Cardiac septum (tissue), 1 donor: ENCODE measurements around the gene TSPAN3. TPM values are rescaled to one million over a fixed set of nuclear protein-coding genes. Genes with fewer than 3 reads are reported as not detected.

Source experiments
- DNase-seq: peaks from one replicate; pipeline ENCODE4 v3.0.0-alpha.2; 2020; ENCODE audit warnings: low spot score
- intact Hi-C: fragments of 100-400 bp; cut with DNase I; formaldehyde crosslinking; loops from one replicate; pipeline ENCODE4 v1.14.0; 2022
- total RNA-seq: library from RNA; stranded (reverse); fragmentation: NEBNext Ultra II Directional; extraction: Animal tissue kit (Norgen Biotek cat#: 25700); gene quantifications from one replicate; pipeline ENCODE4 v1.2.1, GENCODE V29; 2021
- donor health status: DM: no; HTN: no; CAD: no.

Gene TSPAN3
- total RNA-seq, 1 donor from 2014 or later = 101 TPM

DNA sequence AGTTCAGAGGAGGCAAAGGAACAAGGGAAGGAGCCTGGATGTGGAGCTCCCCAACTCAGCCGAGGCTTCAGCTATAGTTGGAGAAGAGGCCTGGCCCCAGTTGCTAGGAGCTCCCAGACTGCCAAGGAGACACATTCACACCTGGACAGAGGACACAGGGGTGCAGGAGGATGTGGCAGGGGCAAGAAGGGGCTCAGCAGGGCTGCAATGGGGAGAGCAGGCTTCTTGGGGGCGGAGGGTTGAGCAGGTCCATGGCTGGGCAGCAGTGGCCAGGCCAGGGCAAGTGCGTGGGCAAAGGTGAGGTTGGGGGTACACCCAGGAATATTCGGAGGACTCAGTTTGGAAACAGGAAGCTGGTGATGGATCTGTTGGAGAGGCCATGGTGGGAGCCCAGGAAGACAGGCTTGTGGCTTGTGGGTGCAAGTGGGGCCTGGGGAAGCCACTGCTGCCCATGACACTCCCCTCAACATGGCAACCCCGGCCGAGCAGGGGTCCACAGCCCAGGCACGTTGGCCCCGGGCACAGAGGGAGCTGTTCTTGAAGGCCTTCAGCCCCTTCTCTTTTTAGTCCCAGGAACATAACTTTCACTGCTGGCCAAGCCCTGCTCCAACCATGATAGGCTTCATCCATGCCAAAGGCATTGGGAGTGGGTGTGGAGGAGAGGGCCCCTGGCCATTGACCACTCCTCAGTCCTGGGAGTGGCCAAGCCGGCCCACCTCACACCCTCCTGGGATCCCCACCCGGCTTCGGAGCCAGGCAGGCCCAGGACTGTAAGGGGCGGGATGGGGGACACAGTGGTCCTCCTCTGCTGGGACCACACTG is 33.3 kb downstream of the TSPAN3 start:
- intact Hi-C loops = loop anchor here (5.0 kb wide), 1 partner anchor 60 kb away; no protein-coding TSS in a partner anchor
- no peak for DNase-seq

DNA sequence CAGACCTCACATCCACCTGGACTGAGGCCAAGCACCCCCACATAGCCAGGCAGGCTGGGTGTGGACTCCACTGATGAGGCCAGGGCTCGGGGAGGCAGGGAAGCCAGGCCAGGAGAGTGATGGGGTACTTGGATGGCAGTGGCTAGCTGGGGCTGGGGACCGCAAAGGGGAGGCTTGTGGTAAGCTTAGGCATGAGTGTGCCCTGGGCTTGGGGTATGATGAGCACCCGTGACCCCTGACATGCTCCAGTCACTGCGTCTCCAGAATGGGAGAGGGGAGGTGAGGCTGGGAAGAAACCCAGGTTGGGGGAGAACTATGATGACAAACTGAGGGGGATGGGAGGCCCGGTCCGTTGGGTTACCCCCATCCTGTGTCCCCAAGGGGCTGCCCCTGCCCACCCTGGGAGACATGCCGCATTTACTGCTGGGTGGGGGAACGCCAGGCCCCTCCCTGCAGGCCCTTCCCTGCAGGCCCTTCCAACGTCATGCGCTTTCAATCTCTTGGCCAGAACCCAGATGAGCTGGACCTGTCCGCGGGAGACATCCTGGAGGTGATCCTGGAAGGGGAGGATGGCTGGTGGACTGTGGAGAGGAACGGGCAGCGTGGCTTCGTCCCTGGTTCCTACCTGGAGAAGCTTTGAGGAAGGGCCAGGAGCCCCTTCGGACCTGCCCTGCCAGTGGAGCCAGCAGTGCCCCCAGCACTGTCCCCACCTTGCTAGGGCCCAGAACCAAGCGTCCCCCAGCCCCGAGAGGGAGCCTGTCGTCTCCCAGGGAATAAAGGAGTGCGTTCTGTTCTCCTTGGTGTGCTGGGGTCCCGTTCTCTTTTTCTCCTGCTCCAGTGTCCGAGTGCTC is 34.1 kb downstream of the TSPAN3 start:
- DNase-seq = peak; percentile 67
- intact Hi-C loops = loop anchor here (5.0 kb wide), 1 partner anchor 61 kb away; no protein-coding TSS in a partner anchor

DNA sequence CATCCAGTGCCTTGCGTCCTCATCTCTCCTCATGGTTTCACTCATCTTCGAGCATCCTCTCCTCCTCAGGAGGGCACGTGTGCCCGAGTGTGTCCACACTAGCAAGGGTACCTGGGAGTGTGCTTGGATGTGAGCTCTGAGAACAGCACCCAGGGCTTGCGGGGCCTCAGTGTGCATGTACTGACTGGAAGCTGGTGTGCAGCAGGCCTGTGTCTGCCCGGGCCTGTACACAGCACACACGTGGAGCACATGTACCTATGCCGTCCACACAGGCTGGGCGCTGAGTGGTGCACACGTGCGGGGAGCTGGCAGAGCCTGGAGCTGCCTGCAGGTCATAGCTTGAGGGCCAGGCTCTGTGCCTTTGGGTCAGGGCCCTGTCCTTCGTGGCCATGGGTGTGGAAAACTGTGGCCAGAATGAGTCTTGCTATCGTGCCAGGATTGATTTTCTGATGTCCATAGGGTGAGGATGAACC is 34.9 kb downstream of the TSPAN3 start:
- intact Hi-C loops = loop anchor here (5.0 kb wide), 1 partner anchor 61 kb away; no protein-coding TSS in a partner anchor
- DNase-seq = no peak

DNA sequence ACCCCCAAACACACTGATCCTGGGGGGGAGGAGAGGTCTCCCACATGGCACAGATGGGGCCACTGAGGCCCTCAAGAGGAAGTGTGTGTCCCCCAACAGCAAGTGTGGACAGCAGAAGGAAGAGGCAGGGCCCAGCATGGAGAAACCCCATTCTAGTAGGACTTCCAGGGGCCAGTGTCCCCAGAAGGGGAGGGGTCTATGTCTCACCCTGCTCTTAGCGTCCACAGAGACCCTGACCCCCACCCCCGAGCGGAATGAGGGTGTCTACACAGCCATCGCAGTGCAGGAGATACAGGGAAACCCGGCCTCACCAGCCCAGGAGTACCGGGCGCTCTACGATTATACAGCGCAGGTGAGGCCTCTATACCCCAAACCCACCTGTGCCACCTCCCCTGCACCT is 35.3 kb downstream of the TSPAN3 start:
- intact Hi-C loops = loop anchor here (5.0 kb wide), 1 partner anchor 62 kb away; no protein-coding TSS in a partner anchor
- no peak for DNase-seq

DNA sequence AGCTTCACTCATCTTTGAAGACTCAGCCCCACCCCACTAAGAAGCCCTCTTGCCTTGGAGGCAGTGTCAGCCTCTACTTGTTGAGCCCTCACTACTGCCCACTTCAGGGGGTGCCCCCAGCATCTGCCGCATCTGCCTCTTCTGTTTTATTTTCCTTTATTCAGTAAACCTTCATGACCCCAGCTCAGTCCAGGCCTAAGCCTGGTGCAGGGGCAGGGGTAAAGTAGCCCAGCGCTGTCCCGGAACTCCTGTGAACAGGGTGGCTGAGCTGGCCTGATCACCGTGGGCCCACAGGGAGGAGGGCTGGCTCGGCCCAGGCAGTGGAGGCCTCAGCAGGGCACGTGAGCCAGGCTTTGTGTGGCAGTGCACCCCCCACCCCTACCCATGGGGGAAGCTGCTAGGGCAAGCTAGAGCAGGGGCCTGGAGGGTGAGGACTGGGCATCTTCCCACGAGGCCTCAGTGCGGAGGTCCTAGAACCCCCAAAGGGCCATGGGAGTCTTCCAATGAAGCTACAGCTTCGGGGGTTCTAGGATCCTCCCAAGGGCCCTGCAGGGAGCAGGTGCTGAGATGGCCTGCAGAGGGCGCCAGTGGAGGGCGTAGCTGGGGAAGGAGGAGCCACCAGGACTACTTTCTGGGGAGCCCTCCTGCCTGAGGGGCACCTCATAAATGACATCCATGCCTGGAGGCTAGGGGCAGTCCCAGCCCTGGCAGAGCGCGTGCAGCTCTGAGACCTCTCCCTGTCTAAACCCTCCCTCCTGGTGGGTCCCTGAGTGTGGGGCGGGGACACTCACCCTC is 36.0 kb downstream of the TSPAN3 start:
- intact Hi-C loops = loop anchor here (5.0 kb wide), 1 partner anchor 62 kb away; no protein-coding TSS in a partner anchor
- DNase-seq = peak; percentile 74

DNA sequence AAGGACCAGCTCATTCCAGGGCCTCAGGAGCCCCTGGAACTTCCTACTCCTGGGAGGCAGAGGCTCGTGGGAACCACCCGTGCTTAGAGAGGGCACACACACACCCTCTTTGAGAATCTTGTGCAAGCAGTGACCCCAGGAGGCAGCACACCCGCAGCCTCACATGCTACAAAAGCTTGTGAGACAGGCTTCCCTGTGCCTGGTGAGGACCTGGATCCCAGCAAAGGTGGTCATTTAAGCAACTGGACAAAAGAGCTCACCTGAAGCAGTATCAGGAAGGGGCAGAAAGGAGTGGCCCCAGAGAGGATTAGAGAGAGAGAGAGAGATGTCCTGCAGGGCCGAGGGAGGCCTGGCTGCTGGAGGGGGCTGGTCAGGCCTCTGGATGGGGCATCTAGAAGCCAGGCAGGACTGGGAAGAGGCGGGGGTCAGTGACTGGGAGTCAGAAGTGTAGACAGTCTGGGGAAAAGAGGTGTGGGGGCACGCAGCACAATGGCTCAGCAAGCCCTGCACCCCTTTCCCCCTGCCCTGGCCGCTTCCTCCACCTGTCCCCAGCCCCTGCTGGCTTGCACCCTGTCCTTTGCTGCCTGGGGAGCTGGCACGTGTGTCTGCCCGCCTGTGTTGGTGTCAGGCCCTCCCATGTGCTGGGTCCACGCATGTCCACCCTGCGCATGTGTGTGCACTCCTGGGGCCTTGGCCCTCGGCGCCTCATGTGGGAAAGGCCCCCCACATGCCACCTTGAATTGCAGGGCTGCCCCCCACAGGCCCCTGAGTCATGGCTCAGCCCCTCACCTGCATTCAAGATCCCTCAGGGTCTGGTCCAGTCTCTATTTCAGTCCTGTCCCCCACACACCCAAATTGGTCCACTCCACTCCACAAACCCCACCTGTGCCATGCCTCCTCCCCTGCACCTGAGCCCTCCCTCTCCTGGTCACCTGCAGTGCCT is 36.9 kb downstream of the TSPAN3 start:
- intact Hi-C loops = no loop called here
- DNase-seq = peak; percentile 66

DNA sequence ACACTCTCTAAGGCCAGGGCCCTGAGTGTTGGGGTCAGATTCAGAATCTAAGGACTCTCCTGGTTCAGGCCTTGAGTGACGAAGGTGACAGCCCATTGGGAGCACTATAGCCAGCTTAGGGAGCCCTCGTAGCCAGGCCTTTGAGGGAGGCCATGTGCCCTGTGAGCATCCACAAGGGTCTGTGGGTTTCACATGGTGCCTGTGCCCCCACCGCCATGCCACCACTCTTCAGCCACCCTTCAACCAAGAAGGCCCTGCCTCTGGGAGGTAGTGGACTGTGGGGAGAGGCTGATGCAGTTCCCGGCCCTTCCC is 37.5 kb downstream of the TSPAN3 start:
- intact Hi-C loops = no loop called here
- peak; percentile 62 for DNase-seq

DNA sequence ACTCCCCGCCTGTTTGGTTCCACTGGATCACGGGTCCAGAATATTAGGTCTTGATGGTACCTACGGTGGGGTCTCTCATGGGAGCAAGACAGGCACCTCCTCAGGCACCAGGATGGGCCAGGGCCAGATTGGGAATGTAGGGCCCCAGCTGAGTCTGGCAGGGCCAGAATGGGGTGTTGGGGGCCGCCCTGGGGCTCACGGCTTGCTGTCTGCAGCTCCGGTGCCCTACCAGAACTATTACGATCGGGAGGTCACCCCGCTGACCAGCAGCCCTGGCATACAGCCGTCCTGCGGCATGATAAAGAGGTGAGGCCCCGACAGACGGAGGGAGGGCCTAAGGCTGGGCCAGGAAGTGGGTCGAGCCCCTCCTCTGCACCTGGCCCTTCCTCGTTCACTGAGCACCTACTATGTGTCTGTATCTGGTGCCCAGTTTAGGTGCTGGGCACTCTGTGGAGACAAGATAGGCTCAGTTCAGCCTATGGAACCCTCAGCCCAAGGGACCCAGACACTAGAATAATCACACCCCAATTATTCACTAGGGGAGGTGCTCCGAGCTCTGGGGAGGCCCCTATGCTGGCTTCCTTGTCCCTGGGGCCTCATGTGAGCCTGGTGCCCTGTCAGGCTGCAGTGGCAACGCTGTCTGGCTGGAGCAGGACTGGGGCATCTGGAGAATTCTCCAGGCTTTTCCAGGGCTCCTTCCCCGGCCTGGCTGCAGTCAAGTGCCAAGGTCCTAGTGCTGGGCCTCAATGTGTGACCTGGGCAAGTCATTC is 38.1 kb downstream of the TSPAN3 start:
- intact Hi-C loops = no loop called here
- DNase-seq = peak; percentile 63

DNA sequence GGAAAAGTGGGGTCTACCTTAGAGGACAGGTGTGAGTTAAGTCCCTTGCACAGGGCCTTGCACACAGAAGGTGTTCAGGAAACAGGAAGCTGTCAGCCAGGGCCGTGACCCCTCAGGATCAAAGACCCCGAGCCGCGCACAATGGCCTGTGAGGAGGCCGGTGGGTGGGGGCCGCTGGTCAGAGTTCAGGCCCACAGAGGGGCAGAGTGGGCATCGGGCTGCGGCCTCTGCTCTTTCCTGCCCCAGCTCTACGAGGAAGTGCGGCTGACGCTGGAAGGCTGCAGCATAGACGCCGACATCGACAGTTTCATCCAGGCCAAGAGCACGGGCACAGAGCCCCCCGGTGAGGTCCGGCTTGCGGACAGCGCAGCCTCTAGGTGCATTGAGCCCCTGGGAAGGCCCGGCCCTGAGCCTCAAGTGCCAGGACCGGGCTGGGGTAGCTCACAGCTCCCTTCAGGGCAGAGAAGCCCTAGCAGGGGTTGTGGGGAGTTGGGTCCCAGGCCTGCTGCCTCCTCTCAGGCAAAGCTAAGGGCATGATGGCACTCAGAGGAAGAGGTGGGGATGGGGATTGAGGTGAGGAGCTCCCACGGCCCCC is 38.8 kb downstream of the TSPAN3 start:
- intact Hi-C loops = no loop called here
- DNase-seq = peak; percentile 67

DNA sequence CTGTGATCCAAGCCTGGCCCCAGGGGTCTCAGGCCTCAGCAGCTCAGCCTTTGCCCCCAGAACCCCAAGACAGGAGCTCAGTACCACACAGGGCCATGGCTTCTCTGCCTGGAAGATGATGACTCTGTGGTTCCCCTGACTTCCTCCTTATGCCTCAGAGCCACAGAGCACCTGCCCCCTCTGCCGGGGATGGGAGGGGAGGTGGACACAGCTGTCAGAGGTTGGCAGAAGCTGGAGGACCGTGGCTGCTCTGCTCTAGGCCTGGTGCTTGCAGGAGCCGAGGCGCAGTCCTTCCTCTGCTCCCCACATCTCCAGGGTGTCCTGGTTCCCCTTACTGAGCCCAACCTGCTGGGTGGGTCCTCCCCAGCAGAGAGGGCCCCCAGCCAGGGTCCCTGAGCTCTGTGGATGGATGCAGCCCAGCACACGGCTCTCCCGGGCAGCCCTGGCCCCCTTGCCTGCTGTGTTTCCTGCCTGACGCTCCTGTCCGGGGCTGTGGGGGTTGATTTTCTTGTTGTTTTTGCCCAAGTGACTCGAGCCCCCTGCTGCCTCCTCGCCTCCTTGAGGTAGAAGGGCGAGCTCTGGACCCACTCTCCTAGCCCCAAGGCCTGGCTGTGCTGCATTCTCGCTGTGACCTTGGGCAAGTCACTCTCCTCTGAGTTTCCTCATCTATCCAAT is 39.4 kb downstream of the TSPAN3 start:
- intact Hi-C loops = no loop called here
- peak; percentile 74 for DNase-seq

DNA sequence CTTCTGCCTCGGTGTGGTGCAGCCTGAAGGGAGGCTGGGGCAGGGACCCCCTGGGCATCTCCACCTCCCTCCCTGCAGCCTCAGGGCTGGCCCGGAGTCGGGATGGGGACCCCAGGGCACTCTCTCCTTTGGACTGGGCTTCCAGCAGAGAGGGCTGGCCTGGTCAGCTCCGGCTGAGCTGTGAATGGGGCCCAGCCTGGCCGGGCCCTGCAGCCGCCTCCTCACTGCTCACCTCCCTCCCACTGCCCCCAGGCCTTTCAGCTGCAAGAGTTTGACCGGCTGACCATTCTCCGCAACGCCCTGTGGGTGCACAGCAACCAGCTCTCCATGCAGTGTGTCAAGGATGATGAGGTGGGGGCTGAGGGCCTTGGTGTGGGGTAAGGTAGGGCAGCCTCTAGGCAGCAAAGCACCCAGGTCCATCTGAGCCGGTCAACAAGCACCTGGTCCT is 40.0 kb downstream of the TSPAN3 start:
- peak; percentile 68 for DNase-seq
- intact Hi-C loops = no loop called here

DNA sequence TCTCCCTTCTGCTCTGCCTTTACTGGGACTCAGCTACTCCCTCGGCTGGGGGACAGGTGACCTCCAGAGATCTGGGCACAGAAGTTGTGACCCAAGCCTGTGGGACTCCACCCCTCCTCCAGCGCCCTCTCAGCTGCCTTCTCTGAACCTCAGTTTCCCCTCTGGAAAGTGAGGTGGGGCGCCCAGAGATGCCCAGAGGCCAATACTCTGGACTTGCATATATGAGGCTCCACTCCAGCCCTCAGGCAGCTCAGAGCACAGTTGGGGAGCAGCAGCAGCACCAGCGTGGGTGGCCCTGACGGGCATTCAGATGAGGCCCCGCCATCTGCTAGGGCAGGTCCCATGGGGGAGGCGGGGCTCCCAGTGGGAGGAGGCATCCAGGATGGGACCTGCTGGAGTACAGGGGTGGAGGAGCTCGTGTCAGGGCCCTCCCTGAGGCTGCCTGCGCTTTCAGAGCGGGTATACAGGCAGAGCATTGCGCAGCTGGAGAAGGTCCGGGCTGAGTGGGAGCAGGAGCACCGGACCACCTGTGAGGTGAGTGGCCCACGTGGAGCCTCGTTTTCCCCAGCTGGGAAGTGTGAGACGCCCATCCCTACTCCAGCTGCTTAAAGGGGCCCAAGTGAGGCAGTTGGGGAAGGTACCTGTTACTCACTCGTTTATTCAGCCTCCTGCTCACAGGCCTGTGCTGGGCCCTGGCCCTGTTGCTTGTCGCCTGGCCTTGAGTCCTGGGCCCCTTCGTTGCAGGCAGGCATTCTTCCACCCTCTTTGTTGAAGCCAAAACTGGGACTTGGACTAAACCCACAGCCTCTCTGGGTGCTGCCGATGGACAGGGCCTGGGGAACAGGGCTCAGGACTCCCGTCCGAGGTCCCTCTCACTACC is 40.6 kb downstream of the TSPAN3 start:
- peak; percentile 66 for DNase-seq
- intact Hi-C loops = no loop called here

DNA sequence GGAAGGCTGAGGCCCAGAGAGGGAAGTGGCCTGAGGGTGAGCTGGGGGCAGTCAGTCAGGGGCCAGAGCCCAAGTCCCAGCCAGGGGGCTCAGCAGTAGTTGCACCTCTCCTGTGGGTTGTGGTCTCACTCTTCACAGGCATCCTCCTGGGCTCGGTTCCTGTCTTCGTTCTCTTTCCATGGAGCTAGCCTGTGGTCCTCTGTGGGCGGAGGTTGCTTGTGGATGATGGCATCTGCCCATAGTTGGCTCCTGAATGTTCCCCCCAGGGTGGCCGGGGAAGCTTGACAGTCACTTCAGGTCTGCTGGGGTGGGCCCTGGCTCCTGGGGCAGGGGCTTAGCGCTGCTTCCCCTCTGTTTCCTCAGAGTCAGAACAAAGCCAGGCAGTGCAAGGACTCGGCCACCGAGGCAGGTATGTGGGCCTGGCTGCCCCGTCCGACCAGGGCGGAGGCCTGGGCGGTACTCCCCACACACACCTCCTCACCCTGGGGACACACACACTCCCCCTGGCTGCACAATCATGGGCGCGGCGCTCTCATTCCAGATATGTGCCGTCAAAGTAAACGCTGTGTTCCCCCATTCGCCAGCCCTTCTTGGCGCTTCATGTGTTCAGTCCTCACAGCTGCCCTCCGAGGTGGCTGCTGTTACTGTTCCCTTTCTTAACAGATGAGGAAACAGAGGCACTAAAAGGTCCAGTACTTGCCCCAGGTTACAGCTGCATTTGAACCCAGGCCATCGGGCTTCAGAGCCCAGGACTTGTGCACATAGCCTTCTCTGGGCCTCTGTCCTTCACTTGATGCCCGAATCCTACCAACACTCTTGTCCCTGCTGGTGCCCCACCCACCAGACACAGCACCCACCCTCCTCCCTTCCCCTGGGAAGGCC is 41.5 kb downstream of the TSPAN3 start:
- intact Hi-C loops = no loop called here
- peak; percentile 70 for DNase-seq

DNA sequence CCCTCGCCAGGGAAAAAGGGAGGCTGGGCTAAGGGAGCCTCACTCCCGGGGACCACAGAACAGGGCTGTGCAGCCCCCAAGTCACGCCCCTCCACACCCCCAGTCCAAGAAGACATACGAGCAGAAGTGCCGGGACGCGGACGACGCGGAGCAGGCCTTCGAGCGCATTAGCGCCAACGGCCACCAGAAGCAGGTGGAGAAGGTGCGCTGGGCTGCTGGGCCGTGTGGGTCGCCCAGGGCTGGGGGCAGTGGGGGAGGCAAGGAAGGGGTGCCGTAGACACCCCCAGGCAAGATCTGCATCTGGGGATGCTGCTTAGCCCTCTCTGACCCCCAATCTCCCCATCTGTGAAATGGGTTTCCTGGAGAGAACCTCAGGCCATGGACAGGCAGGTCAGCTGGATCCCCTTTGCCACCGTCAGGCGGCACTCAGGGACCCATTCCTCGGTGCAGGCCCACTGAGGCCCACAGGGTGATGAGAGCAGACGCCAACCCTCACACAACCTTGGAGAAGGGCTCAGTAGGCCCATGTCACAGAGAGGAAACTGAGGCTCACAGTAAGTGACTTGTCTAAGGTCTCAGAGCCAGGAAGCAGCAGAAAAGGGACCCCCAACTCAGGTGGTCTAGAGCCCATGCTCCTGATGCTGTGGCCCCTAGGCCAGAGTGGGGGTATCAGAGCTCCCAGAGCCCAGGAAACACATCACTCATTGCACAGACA is 42.3 kb downstream of the TSPAN3 start:
- intact Hi-C loops = no loop called here
- DNase-seq = peak; percentile 50
